Measurements from ENCODE around the gene PRKRIP1. TPM values are rescaled to one million over a fixed set of nuclear protein-coding genes. Genes with fewer than 3 reads are reported as not detected.

Gene PRKRIP1
- total RNA-seq, 4 donors from 2014 or later: 24.8 to 97.3 (median 33.6) TPM

GRCh38 chr7:102455596-102455995 lies 59.4 kb downstream of the PRKRIP1 start:
- no peak for DNase-seq
- Histone ChIP-seq H3K9me3 (no peaks in the 10 kb centered on the region), H3K4me3 (no peak overlapping the region), H3K36me3 (peaks cover 0 to 28% (median 8%) of the 10 kb centered on the region in 4 donors), H3K27ac (no peak overlapping the region), H3K27me3 (no peaks in the 10 kb centered on the region), H3K4me1 (no peaks in the 10 kb centered on the region)
- TF ChIP-seq POLR2AphosphoS5 (IDR thresholded peaks at IDR 0.05): no peak
- no peak for TF ChIP-seq EP300 (IDR thresholded peaks at IDR 0.05; ENCODE audit: low read depth)
- no peak for TF ChIP-seq CTCF (IDR thresholded peaks at IDR 0.05)
- TF ChIP-seq POLR2A (IDR thresholded peaks at IDR 0.05): no peak
- intact Hi-C loops (cut with DNase I; ENCODE audit: low total_unique reads): no loop called here
- in situ Hi-C loops (cut with MboI; ENCODE audit: low pct_ligation_motif_present in 1 of 4, low pct_unique_long_range_greater_than_20kb in 1 of 4, low sequenced_read_pairs in 3 of 4): loop anchor here in 1 of 4 donors (10.0 kb wide), 1 partner anchor 51 kb away; no protein-coding TSS in a partner anchor
- WGBS, 2 donors (ENCODE audit: low coverage in 1 of 2): 87% methylated on average over 11 of the region's 11 CpGs; no CpG with 5 or more reads in 1 of the 2 donors

GRCh38 chr7:102456327-102456726 lies 60.2 kb downstream of the PRKRIP1 start:
- WGBS, 2 donors (ENCODE audit: low coverage in 1 of 2): 94% methylated on average over 10 of the region's 10 CpGs; no CpG with 5 or more reads in 1 of the 2 donors
- Histone ChIP-seq H3K36me3 (peaks cover 0 to 28% (median 8%) of the 10 kb centered on the region in 4 donors), H3K4me3 (no peak overlapping the region), H3K27me3 (no peaks in the 10 kb centered on the region), H3K9me3 (no peaks in the 10 kb centered on the region), H3K4me1 (no peaks in the 10 kb centered on the region), H3K27ac (no peak overlapping the region)
- no peak for DNase-seq
- intact Hi-C loops (cut with DNase I; ENCODE audit: low total_unique reads): no loop called here
- in situ Hi-C loops (cut with MboI; ENCODE audit: low pct_ligation_motif_present in 1 of 4, low pct_unique_long_range_greater_than_20kb in 1 of 4, low sequenced_read_pairs in 3 of 4): loop anchor here in 1 of 4 donors (10.0 kb wide), 1 partner anchor 52 kb away; no protein-coding TSS in a partner anchor
- TF ChIP-seq CTCF (IDR thresholded peaks at IDR 0.05): no peak
- no peak for TF ChIP-seq EP300 (IDR thresholded peaks at IDR 0.05; ENCODE audit: low read depth)
- no peak for TF ChIP-seq POLR2AphosphoS5 (IDR thresholded peaks at IDR 0.05)
- TF ChIP-seq POLR2A (IDR thresholded peaks at IDR 0.05): no peak

GRCh38 chr7:102457352-102457924 lies 61.3 kb downstream of the PRKRIP1 start:
- DNase-seq: no peak
- intact Hi-C loops (cut with DNase I; ENCODE audit: low total_unique reads) (no loop called here), in situ Hi-C loops (cut with MboI; ENCODE audit: low pct_ligation_motif_present in 1 of 4, low pct_unique_long_range_greater_than_20kb in 1 of 4, low sequenced_read_pairs in 3 of 4) (loop anchor here in 1 of 4 donors (10.0 kb wide), 1 partner anchor 53 kb away; no protein-coding TSS in a partner anchor)
- Histone ChIP-seq H3K36me3 (peaks cover 0 to 28% (median 8%) of the 10 kb centered on the region in 4 donors), H3K27ac (no peak overlapping the region), H3K4me1 (no peaks in the 10 kb centered on the region), H3K27me3 (no peaks in the 10 kb centered on the region), H3K9me3 (no peaks in the 10 kb centered on the region), H3K4me3 (no peak overlapping the region)
- TF ChIP-seq POLR2AphosphoS5 (IDR thresholded peaks at IDR 0.05): no peak
- TF ChIP-seq POLR2A (IDR thresholded peaks at IDR 0.05): no peak
- TF ChIP-seq CTCF (IDR thresholded peaks at IDR 0.05): no peak
- TF ChIP-seq EP300 (IDR thresholded peaks at IDR 0.05; ENCODE audit: low read depth): no peak
- 96% methylated on average over 27 of the region's 40 CpGs; no CpG with 5 or more reads in 1 of the 2 donors for WGBS, 2 donors (ENCODE audit: low coverage in 1 of 2)

- Histone ChIP-seq H3K4me3 (no peak overlapping the region), H3K27ac (no peak overlapping the region), H3K9me3 (no peaks in the 10 kb centered on the region), H3K27me3 (no peaks in the 10 kb centered on the region), H3K36me3 (peaks cover 0 to 28% (median 8%) of the 10 kb centered on the region in 4 donors), H3K4me1 (peaks cover 7 to 10% (median 8%) of the 10 kb centered on the region in 4 donors)
- intact Hi-C loops (cut with DNase I; ENCODE audit: low total_unique reads) (no loop called here), in situ Hi-C loops (cut with MboI; ENCODE audit: low pct_ligation_motif_present in 1 of 4, low pct_unique_long_range_greater_than_20kb in 1 of 4, low sequenced_read_pairs in 3 of 4) (loop anchor here in 1 of 4 donors (10.0 kb wide), 1 partner anchor 55 kb away; no protein-coding TSS in a partner anchor)
- 94 to 95% methylated on average over 6 to 24 of the region's 24 CpGs for WGBS, 2 donors (ENCODE audit: low coverage in 1 of 2)
- no peak for TF ChIP-seq EP300 (IDR thresholded peaks at IDR 0.05; ENCODE audit: low read depth)
- DNase-seq: no peak
Observed at GRCh38 chr7:102459221-102459844, 63.2 kb downstream of the PRKRIP1 start.
